ENCODE data around the gene TMA7B. TPM values are rescaled to one million over a fixed set of nuclear protein-coding genes. Genes with fewer than 3 reads are reported as not detected.
"Not testable (repeated sequence)": the region's sequence is repeated elsewhere in the genome, so short reads cannot be mapped to it uniquely, and the experiment has no call there.

Gene TMA7B
- total and polyA plus RNA-seq, 8 donors: 0.13 to 0.17 TPM; not detected in 6

DNA sequence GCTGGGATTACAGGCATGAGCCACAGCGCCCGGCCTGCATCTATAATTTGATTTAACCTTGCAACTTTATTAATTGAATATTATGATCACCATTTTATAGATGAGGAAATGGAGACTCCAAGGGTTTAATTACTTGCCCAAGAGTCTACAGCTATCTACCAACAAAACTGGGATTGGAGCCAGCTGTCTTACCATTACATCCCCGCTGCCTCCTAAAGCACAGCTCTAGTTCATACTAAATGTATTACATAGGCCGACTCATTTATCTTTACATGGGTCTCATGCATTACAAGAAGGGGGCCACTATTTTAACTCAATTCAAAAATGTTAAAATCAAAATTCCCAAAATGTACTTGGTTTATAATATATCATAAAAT lies 14.1 kb upstream of the TMA7B start:
- Histone ChIP-seq H3K27ac (peak overlapping the region in 2 of 4 donors; percentile 45 to 64), H3K9me3 (no peaks in the 10 kb centered on the region), H3K4me3 (no peak overlapping the region), H3K27me3 (no peaks in the 10 kb centered on the region), H3K4me1 (no peaks in the 10 kb centered on the region), H3K36me3 (no peaks in the 10 kb centered on the region)
- no peak for DNase-seq
- TF ChIP-seq, protein P1, sequence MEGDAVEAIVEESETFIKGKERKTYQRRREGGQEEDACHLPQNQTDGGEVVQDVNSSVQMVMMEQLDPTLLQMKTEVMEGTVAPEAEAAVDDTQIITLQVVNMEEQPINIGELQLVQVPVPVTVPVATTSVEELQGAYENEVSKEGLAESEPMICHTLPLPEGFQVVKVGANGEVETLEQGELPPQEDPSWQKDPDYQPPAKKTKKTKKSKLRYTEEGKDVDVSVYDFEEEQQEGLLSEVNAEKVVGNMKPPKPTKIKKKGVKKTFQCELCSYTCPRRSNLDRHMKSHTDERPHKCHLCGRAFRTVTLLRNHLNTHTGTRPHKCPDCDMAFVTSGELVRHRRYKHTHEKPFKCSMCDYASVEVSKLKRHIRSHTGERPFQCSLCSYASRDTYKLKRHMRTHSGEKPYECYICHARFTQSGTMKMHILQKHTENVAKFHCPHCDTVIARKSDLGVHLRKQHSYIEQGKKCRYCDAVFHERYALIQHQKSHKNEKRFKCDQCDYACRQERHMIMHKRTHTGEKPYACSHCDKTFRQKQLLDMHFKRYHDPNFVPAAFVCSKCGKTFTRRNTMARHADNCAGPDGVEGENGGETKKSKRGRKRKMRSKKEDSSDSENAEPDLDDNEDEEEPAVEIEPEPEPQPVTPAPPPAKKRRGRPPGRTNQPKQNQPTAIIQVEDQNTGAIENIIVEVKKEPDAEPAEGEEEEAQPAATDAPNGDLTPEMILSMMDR (IDR thresholded peaks at IDR 0.05): no peak
- intact Hi-C loops (cut with DNase I): no loop called here
- ATAC-seq: no peak
- 94 to 97% methylated on average over 4 of the region's 4 CpGs for WGBS, 2 donors
- no peak for FAIRE-seq

DNA sequence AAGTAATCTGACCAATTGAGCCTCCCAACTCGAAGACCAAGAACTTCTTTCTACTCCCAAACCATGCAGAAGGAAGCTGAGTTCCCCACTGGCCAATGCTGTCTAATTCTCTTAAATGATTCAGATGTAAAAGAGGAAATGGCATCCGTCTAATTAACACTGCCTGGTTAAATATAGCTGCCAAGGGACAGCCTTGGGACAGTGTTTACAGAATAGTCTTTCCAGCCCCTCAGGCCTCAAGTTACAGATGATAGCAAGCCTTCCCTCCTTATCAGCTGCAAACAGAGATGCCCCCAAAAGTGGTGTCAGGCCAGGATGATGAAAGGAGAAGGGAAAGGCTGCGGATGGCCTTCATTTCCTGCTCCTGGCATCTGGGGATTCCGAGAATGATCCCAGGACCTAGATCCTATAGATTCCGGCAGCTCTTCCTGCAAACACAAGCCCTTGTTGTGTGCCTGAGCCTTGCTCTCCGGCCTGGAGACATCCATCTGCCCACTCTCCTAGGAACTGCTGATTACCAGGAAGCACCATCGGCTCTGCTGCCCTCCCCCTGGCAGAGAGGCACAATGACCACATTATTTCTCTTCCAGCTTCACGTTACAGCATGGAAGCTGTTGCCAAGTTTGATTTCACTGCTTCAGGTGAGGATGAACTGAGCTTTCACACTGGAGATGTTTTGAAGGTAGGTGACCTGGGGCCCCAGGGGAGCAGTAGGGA lies 13.5 kb upstream of the TMA7B start:
- peak; percentile 63 to 92 (median 90) for ATAC-seq
- H3K36me3 ChIP-seq: no peaks in the 10 kb centered on the region
- 33 to 43% methylated on average over 8 of the region's 8 CpGs for WGBS, 2 donors
- no peak for FAIRE-seq
- H3K9me3 ChIP-seq: no peaks in the 10 kb centered on the region
- TF ChIP-seq, protein P1 (IDR thresholded peaks at IDR 0.05): no peak
- no peaks in the 10 kb centered on the region for H3K27me3 ChIP-seq
- DNase-seq: peak in 2 of 6 donors; percentile 45 to 47
- intact Hi-C loops (cut with DNase I): no loop called here
- no peaks in the 10 kb centered on the region for H3K4me1 ChIP-seq
- H3K4me3 ChIP-seq: no peak overlapping the region
- H3K27ac ChIP-seq: peak overlapping the region; percentile 25 to 64 (median 37)

DNA sequence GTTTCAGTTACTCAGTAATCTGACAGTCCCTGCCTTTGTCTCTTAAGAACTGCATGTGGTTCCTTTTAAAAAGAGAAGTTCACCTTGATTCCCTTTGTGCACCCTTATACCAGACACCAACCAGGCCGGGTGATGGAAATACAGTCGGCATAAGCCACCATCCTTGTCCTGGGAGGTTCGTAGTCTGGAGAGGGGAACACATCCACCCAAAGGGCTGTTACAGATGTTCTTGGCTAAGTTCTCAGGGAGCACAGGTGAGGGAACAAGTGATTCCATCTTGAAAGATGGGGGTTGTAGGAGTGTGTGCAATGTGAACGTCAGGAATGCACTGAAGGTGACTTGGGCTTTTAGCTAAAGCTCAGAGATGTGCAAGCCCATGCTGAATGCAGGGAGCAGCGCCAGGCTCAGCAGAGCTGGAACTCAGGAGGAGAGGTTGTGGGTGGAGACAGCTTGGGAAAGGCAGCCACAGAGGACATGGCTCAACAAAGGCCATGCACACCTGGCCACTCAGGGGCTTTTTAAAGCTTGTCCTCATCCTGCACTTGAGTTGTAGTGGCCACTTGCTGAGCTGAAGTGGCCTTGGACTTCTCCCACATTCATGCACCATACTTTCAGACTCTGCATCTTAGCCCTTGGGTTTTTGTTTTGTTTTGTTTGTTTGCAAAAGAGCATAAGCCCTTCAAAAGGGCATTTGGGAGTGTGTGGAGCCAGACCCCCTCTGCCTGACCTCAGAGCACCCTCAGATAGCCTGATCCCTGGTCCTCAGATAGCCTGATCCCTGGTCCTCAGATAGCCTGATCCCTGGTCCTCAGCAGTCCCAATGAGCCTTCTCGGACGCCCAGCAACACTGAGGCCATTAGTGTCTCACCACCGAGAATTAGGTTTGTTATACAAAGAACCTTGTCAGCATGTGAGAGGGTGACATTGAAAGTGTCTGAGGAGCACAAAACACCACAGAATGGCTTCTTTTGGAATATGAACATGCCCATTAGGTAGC lies 12.7 kb upstream of the TMA7B start:
- no peak for FAIRE-seq
- ATAC-seq: peak in 2 of 4 donors; percentile 6 to 19
- H3K27ac ChIP-seq: peak overlapping the region in 3 of 4 donors; percentile 29 to 64 (median 45)

DNA sequence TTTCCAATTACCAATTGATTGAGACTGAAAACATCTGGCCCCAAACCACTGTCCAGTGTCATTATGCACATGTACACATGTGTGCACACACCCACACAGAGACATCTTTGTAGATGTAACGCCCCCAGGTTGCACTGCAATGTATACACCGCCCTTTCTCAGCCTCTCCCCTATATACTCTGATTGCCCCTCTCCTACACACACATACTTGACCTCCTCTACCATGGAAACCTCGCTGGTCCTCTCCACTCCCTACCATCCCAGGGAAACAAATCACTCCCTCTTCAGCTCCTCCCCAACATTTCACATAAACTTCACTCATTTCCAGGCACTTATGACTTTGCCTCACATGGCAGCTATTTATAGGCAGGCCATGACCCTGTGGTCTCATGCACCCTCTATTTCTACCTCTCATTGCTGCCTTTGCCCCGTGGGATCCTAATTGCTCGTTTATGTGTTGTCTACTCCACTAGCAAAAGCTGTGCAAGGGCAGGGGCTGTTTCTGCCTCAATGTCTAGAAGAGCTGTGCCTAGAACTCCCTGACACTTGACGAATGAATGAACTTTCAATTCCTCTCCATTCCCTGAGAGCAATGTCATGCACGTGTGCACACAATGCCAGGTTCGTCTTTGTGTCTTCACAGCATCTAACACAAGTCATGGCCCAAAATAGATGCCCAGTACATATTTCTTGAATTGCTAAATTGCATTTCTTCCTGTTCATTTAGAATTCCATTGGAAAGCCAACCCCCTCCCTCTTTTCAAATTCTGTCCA lies 10.0 kb upstream of the TMA7B start:
- H3K9me3 ChIP-seq: no peaks in the 10 kb centered on the region
- ATAC-seq (no peak), FAIRE-seq (no peak), DNase-seq (no peak)
- H3K36me3 ChIP-seq: no peaks in the 10 kb centered on the region
- no peak overlapping the region for H3K27ac ChIP-seq
- no peaks in the 10 kb centered on the region for H3K4me1 ChIP-seq
- intact Hi-C loops (cut with DNase I): no loop called here
- TF ChIP-seq, protein P1 (IDR thresholded peaks at IDR 0.05): no peak
- WGBS, 2 donors: 73 to 83% methylated on average over 8 of the region's 8 CpGs
- H3K4me3 ChIP-seq: no peak overlapping the region
- H3K27me3 ChIP-seq: no peaks in the 10 kb centered on the region

More for the DNA sequence above, 12.7 kb upstream of the TMA7B start:
- intact Hi-C loops (cut with DNase I): no loop called here
- no peaks in the 10 kb centered on the region for H3K27me3 ChIP-seq
- H3K9me3 ChIP-seq: no peaks in the 10 kb centered on the region
- no peaks in the 10 kb centered on the region for H3K36me3 ChIP-seq
- 77% methylated on average over 8 of the region's 8 CpGs for WGBS, 2 donors
- H3K4me1 ChIP-seq: no peaks in the 10 kb centered on the region
- no peak overlapping the region for H3K4me3 ChIP-seq
- TF ChIP-seq, protein P1 (IDR thresholded peaks at IDR 0.05): no peak
- no peak for DNase-seq

DNA sequence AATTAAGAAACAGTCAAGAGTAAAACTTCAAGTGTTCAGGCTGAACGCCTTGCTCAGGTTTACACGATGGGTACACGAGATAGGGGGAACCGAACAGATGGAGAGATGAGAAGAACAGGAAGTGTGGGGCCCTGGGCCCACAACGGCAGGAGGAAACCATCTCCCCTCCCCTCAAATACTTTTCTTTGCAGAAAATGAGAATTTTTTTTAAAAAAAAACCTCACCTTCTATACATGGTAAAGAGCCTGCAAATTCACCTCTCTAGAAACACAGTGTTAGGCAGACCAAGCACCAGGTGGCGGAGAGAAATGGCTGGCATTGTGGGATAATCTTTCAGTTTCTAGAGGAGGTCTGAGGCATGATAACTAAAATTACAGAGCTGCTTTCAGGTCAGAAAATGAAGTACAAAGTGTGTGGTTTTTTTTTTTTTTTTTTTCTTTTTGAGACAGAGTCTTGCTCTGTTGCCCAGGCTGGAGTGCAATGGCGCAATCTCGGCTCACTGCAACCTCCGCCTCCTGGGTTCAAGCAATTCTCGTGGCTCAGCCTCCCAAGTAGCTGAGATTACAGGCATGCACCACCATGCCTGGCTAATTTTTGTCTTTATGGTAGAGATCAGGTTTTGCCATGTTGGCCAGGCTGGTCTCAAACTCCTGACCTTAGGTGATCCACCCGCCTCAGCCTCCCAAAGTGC lies 8.4 kb upstream of the TMA7B start:
- ATAC-seq; H3K4me3 ChIP-seq; H3K27me3 ChIP-seq; H3K36me3 ChIP-seq; H3K27ac ChIP-seq; DNase-seq; intact Hi-C loops (cut with DNase I); H3K4me1 ChIP-seq; H3K9me3 ChIP-seq; FAIRE-seq: not testable (repeated sequence)
- 79 to 85% methylated on average over 11 of the region's 11 CpGs for WGBS, 2 donors
